Measurements from ENCODE around the gene LONP2.
"Not testable (repeated sequence)": the region's sequence is repeated elsewhere in the genome, so short reads cannot be mapped to it uniquely, and the experiment has no call there.

Gene LONP2

GRCh38 chr16:48402547-48402946 is 158.4 kb downstream of the LONP2 start:
- DNase-seq = not testable (repeated sequence)

GRCh38 chr16:48405153-48405552 is 161.1 kb downstream of the LONP2 start:
- DNase-seq = no peak

GRCh38 chr16:48405907-48406306 is 161.8 kb downstream of the LONP2 start:
- DNase-seq = no peak

All from NCI-H510A treated with DMSO at 0.1 percent for 48 hours (cell line).